A549 (cell line): ENCODE measurements around the gene XPO6. TPM values are rescaled to one million over a fixed set of nuclear protein-coding genes. Genes with fewer than 3 reads are reported as not detected.

Experiments used
- ATAC-seq, 2 experiments: fragments of 200-7000 bp in 1 of 2; fragments of >200 bp in 1 of 2; cut with Nextera tagmentation in 1 of 2; cut with Tn5 transposase in 1 of 2; 3 replicates each; pipeline versions ENCODE4 v1.8.0 to v1.9.1; 2018 to 2020; ENCODE audit warnings: mild to moderate bottlenecking in 1 of 2, moderate library complexity in 1 of 2
- CTCF ChIA-PET: fragments of 300-600 bp; sonication (Branson Sonifier 250); formaldehyde crosslinking; extraction: SDS; loops from one replicate; lab custom pipeline; 2021; ENCODE audit warnings: antibody characterized with exemption, inconsistent platforms; lab: Yijun Ruan, JAX
- POLR2A ChIA-PET: fragments of 350-600 bp; formaldehyde crosslinking; extraction: SDS; loops from one replicate; lab custom pipeline; 2021; ENCODE audit warnings: antibody characterized with exemption, inconsistent platforms; lab: Yijun Ruan, JAX
- DNase-seq, 2 experiments: peaks; one replicate each; pipeline versions ENCODE4 v3.0.0 to v3.0.0-alpha.2; 2011 to 2016; ENCODE audit warnings: low read depth in 1 of 2, low spot score in 1 of 2
- FAIRE-seq: peaks from 2 replicates; lab custom pipeline; 2011; peaks lifted over from hg19 to GRCh38; lab: Jason Lieb, UNC
- H3K27ac ChIP-seq, 2 experiments: fragments of >200 bp; sonication (Bioruptor Twin); formaldehyde crosslinking; 3 replicates each; pipeline ENCODE4 v1.5.1; 2016 to 2017
- H3K4me1 ChIP-seq: fragments of >200 bp; sonication (Bioruptor Twin); formaldehyde crosslinking; 3 replicates; pipeline ENCODE4 v1.6.1; 2016
- H3K4me2 ChIP-seq: fragments of >200 bp; sonication (Bioruptor Twin); formaldehyde crosslinking; 3 replicates; pipeline ENCODE4 v1.6.1; 2016
- H3K4me3 ChIP-seq: fragments of >200 bp; sonication (Bioruptor Twin); formaldehyde crosslinking; 3 replicates; pipeline ENCODE4 v1.5.1; 2016
- H3K9me3 ChIP-seq: fragments of >200 bp; sonication (Bioruptor Twin); formaldehyde crosslinking; 3 replicates; pipeline ENCODE4 v1.6.1; 2016
- BHLHE40 ChIP-seq: IDR thresholded peaks from 2 replicates; pipeline ENCODE4 v1.6.1; 2012; ENCODE audit warnings: low read depth, low read length, inconsistent platforms
- CBX2 ChIP-seq: fragments of 200-600 bp; sonication (generic); IDR thresholded peaks from 2 replicates; pipeline ENCODE4 v1.6.1; 2016; ENCODE audit warnings: low read depth, mild to moderate bottlenecking, borderline replicate concordance
- CBX8 ChIP-seq: fragments of 200-600 bp; sonication (generic); IDR thresholded peaks from 2 replicates; pipeline ENCODE4 v1.6.1; 2016
- CHD2 ChIP-seq: fragments of 150-350 bp; IDR thresholded peaks from 2 replicates; pipeline ENCODE4 v1.6.1; 2014; ENCODE audit warnings: low read length; ENCODE audit not compliant: partially characterized antibody
- ESRRA ChIP-seq: fragments of 150-350 bp; IDR thresholded peaks from 2 replicates; pipeline ENCODE4 v1.6.1; 2014; ENCODE audit warnings: mild to moderate bottlenecking, low read length, borderline replicate concordance
- FOSL2 ChIP-seq, 2 experiments: fragments of 450-650 bp in 1 of 2; fragments of >200 bp in 1 of 2; sonication (Bioruptor Twin) in 1 of 2; formaldehyde crosslinking; IDR thresholded peaks; 2 replicates each; pipeline versions ENCODE4 v1.5.0 to v1.6.1; 2016 to 2020; ENCODE audit warnings: mild to moderate bottlenecking in 1 of 2, moderate library complexity in 1 of 2
- GATA3 ChIP-seq: IDR thresholded peaks from 2 replicates; pipeline ENCODE4 v1.6.1; 2012; ENCODE audit warnings: borderline replicate concordance
- HES2 ChIP-seq: fragments of >200 bp; sonication (Bioruptor Twin); formaldehyde crosslinking; IDR thresholded peaks from 2 replicates; pipeline ENCODE4 v1.6.1; 2016
- HEYL ChIP-seq: fragments of 250-450 bp; sonication (Bioruptor Pico); IDR thresholded peaks from 2 replicates; pipeline ENCODE4 v1.8.0; 2021; ENCODE audit warnings: mild to moderate bottlenecking, moderate library complexity
- HMGXB4 ChIP-seq: fragments of 250-450 bp; sonication (Bioruptor Pico); IDR thresholded peaks from 2 replicates; pipeline ENCODE4 v1.5.0; 2021; ENCODE audit warnings: mild to moderate bottlenecking, moderate library complexity, borderline replicate concordance
- HOXA7 ChIP-seq: fragments of 250-450 bp; sonication (Bioruptor Pico); IDR thresholded peaks from 2 replicates; pipeline ENCODE4 v1.5.0; 2020; ENCODE audit warnings: mild to moderate bottlenecking, moderate library complexity
- HOXB5 ChIP-seq: fragments of 250-450 bp; sonication (Bioruptor Pico); IDR thresholded peaks from 2 replicates; pipeline ENCODE4 v1.5.0; 2020; ENCODE audit warnings: mild to moderate bottlenecking, moderate library complexity
- KDM5A ChIP-seq: fragments of 200-600 bp; sonication (generic); IDR thresholded peaks from 2 replicates; pipeline ENCODE4 v1.6.1; 2016; ENCODE audit warnings: antibody characterized with exemption, mild to moderate bottlenecking
- MAFK ChIP-seq: fragments of 450-650 bp; IDR thresholded peaks from 2 replicates; pipeline ENCODE4 v1.6.1; 2014; ENCODE audit not compliant: partially characterized antibody
- MAX ChIP-seq: IDR thresholded peaks from 2 replicates; pipeline ENCODE4 v1.6.1; 2012
- NPAS2 ChIP-seq: fragments of 250-450 bp; sonication (Bioruptor Pico); IDR thresholded peaks from 2 replicates; pipeline ENCODE4 v1.8.0; 2022; ENCODE audit warnings: mild to moderate bottlenecking, moderate library complexity, borderline replicate concordance
- NR3C1 ChIP-seq: fragments of >200 bp; sonication (Bioruptor Twin); formaldehyde crosslinking; IDR thresholded peaks from 3 replicates; pipeline ENCODE4 v1.6.1; 2017
- POLR2A ChIP-seq: IDR thresholded peaks from 2 replicates; pipeline ENCODE4 v1.6.1; 2012; ENCODE audit warnings: mild to moderate bottlenecking, low read length
- POLR2AphosphoS2 ChIP-seq: conservative IDR thresholded peaks from 2 replicates; pipeline ENCODE4 v1.6.1; 2012; ENCODE audit warnings: low read length, improper control_type of control experiment, inconsistent platforms
- RARB ChIP-seq: fragments of 250-450 bp; sonication (Bioruptor Pico); IDR thresholded peaks from 2 replicates; pipeline ENCODE4 v1.8.0; 2021; ENCODE audit warnings: mild to moderate bottlenecking, moderate library complexity
- SMC3 ChIP-seq: fragments of >200 bp; sonication (Bioruptor Twin); formaldehyde crosslinking; IDR thresholded peaks from 3 replicates; pipeline ENCODE4 v1.6.1; 2018; ENCODE audit warnings: inconsistent platforms
- WGBS: methylation state at CpG from one replicate; pipeline ENCODE4 v1.1.6; 2017; ENCODE audit errors: missing lambda C conversion rate; 5-methylcytosine and 5-hydroxymethylcytosine counted together
- polyA plus RNA-seq, 4 experiments: library from polyadenylated mRNA; depleted of rRNA in 3 of 4; stranded (reverse); fragments of >200 nt; fragmentation: RNase III in 1 of 4; extraction: RNeasy Plus Mini Kit Qiagen cat#74134 plus additional on column Dnase treatment in 1 of 4; gene quantifications; 2 replicates in 3 of 4; 3 replicates in 1 of 4; pipeline ENCODE4 v1.2.3, GENCODE V29; 2011 to 2017
- TF ChIP-seq, protein P1 (sequence below): fragments of 200-600 bp; sonication (generic); IDR thresholded peaks from 2 replicates; pipeline ENCODE4 v1.6.1; 2016; ENCODE audit warnings: antibody characterized with exemption, mild to moderate bottlenecking, moderate library complexity
- TF ChIP-seq, protein P2 (sequence below): fragments of >200 bp; sonication (Bioruptor Twin); formaldehyde crosslinking; IDR thresholded peaks from 3 replicates; pipeline ENCODE4 v1.6.1; 2016

Gene XPO6
- polyA plus RNA-seq, 2 of the 4 experiments (the other 2 are of a cell fraction): 63.0 to 108 TPM

DNA sequence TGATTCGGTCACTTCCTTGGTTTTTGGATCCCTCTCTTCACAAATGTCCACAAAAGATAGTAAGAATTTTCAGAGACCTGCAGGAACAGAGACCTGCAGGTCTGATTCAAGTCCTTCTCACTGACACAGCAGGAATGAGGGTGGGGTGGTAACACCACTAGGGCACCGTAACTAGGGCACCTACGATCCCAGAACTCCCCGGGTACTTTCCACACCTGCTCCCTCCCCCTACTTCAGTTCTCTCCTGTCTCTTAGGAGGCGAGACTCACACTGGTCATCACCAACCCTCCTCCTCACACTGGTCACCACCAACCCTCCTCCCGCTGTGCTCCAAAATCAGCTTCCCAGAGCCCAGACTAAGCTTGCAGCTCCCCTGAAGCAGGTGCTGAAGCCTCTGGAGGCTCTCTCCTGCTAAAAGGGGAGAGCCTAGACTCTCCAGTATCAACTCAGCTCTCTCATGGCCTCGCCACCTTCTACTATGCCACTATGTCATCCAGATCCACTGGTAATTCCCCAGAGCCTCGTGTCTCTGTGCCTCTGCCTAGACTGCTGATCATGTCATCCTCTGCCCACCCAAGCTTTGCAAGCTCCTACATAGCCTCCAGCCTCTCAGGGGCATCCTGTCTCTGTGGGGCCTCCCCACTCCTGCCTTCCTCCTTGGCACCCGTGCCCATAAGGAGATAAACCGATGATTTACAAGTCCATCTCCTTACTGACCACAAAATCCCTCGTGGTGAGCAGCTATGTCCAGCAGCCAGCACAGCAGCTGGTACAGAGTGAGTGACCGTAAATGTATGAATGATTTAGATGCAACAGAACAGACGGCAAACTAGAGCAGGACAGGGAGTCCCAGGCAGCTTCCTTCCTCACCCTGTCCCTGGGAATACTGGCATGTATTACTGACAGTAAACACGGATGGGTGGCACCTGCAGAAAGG lies 84.8 kb downstream of the XPO6 start:
- DNase-seq (no peak), FAIRE-seq (no peak), ATAC-seq (no peak)
- CTCF ChIA-PET: no interaction called here
- Histone ChIP-seq H3K4me3 (no peak overlapping the region), H3K9me3 (no peaks in the 10 kb centered on the region), H3K27ac (no peak overlapping the region), H3K4me2 (no peak overlapping the region), H3K4me1 (no peaks in the 10 kb centered on the region)
- WGBS: 90% methylated on average over 14 of the region's 14 CpGs
- POLR2A ChIA-PET: no interaction called here
- no peak for TF ChIP-seq POLR2AphosphoS2
- TF ChIP-seq HEYL: no peak
- TF ChIP-seq, protein P1, sequence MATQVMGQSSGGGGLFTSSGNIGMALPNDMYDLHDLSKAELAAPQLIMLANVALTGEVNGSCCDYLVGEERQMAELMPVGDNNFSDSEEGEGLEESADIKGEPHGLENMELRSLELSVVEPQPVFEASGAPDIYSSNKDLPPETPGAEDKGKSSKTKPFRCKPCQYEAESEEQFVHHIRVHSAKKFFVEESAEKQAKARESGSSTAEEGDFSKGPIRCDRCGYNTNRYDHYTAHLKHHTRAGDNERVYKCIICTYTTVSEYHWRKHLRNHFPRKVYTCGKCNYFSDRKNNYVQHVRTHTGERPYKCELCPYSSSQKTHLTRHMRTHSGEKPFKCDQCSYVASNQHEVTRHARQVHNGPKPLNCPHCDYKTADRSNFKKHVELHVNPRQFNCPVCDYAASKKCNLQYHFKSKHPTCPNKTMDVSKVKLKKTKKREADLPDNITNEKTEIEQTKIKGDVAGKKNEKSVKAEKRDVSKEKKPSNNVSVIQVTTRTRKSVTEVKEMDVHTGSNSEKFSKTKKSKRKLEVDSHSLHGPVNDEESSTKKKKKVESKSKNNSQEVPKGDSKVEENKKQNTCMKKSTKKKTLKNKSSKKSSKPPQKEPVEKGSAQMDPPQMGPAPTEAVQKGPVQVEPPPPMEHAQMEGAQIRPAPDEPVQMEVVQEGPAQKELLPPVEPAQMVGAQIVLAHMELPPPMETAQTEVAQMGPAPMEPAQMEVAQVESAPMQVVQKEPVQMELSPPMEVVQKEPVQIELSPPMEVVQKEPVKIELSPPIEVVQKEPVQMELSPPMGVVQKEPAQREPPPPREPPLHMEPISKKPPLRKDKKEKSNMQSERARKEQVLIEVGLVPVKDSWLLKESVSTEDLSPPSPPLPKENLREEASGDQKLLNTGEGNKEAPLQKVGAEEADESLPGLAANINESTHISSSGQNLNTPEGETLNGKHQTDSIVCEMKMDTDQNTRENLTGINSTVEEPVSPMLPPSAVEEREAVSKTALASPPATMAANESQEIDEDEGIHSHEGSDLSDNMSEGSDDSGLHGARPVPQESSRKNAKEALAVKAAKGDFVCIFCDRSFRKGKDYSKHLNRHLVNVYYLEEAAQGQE: no peak
- TF ChIP-seq NPAS2: no peak
- TF ChIP-seq HOXB5 (CRISPR knock-in tag): no peak
- no peak for TF ChIP-seq HOXA7 (CRISPR knock-in tag)
- no peak for TF ChIP-seq CHD2
- no peak for TF ChIP-seq CBX8

DNA sequence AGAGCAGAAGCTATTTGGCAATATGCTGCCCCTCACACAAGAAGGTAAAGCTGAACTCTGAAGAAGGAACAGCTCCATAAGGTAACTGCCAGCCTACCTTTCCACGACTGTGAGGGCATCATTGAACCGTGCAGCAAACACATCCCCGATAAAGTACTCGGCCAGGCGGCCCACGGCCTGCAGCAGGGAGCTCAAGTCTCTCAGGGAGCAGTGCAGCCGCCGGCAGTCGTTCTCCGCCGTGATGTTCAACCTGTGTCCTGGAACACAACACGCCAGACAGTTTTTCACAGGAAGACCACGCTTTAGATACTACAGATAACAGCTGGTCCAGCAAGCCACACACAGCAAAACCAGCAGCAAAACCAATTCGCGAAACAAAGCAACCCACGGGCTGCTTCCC lies 86.2 kb downstream of the XPO6 start:
- POLR2A ChIA-PET: no interaction called here
- 95% methylated on average over 16 of the region's 16 CpGs for WGBS
- H3K27ac ChIP-seq: no peak overlapping the region
- H3K4me1 ChIP-seq: no peaks in the 10 kb centered on the region
- ATAC-seq (no peak), FAIRE-seq (no peak), DNase-seq (no peak)
- no peaks in the 10 kb centered on the region for H3K9me3 ChIP-seq
- no peak overlapping the region for H3K4me3 ChIP-seq
- no peak overlapping the region for H3K4me2 ChIP-seq
- CTCF ChIA-PET: no interaction called here
- no peak for TF ChIP-seq HES2
- TF ChIP-seq MAFK: no peak
- no peak for TF ChIP-seq MAX
- no peak for TF ChIP-seq POLR2A
- TF ChIP-seq HOXA7 (CRISPR knock-in tag): no peak
- no peak for TF ChIP-seq BHLHE40
- TF ChIP-seq KDM5A: no peak
- TF ChIP-seq FOSL2 (IDR thresholded peaks at IDR 0.05): no peak
- no peak for TF ChIP-seq FOSL2 (CRISPR knock-in tag; IDR thresholded peaks at IDR 0.05)
- TF ChIP-seq HMGXB4 (CRISPR knock-in tag): no peak
- TF ChIP-seq HEYL: no peak
- TF ChIP-seq ESRRA: no peak
- no peak for TF ChIP-seq NR3C1
- TF ChIP-seq, protein P2, sequence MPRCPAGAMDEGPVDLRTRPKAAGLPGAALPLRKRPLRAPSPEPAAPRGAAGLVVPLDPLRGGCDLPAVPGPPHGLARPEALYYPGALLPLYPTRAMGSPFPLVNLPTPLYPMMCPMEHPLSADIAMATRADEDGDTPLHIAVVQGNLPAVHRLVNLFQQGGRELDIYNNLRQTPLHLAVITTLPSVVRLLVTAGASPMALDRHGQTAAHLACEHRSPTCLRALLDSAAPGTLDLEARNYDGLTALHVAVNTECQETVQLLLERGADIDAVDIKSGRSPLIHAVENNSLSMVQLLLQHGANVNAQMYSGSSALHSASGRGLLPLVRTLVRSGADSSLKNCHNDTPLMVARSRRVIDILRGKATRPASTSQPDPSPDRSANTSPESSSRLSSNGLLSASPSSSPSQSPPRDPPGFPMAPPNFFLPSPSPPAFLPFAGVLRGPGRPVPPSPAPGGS: no peak
- TF ChIP-seq SMC3: no peak
- TF ChIP-seq CBX8: no peak
- no peak for TF ChIP-seq RARB (CRISPR knock-in tag)
- TF ChIP-seq GATA3: no peak
- no peak for TF ChIP-seq CBX2
